Activated CD8-positive, alpha-beta memory T cell treated with anti-CD3 and anti-CD28 coated beads, Interleukin-2, amount 50 U/mL, for 48 hours (primary cell): ENCODE measurements around the gene BEAN1.

Source experiments
- DNase-seq: peaks from one replicate; pipeline ENCODE4 v3.0.0-alpha.2; 2020

The BEAN1 gene

DNA sequence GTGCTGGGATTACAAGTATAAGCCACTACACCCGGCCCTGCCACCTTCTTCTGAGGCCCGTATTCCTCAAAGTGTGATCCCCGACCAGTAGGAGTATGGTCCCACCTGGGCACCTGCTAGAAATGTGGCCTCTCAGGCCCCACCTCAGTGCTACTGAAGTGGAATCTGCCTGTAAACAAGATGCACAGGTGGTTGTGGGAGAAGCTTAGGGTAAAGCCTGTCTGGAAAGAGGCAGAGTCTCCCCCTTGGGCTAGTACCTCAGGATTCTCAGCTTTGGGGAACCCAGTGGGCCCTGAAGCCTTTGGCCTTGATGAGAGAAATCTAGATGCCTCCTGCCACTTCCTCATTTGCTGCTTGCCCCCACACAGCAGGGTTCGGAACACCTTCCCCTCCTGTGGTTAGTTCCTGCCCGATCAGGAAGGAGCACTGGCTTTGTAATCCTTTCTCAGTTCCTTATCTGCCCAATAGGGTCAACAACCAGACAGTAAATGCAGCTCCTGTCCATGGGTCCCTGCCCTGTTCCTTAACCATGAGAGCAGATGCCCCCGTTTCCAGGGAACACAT lies 97.6 kb downstream of the BEAN1 start:
- peak; percentile 60 for DNase-seq

- no peak for DNase-seq
Observed at GRCh38 chr16:66525396-66526180, 98.5 kb downstream of the BEAN1 start.

- no peak for DNase-seq
Observed at GRCh38 chr16:66528294-66528693, 101.2 kb downstream of the BEAN1 start.

DNA sequence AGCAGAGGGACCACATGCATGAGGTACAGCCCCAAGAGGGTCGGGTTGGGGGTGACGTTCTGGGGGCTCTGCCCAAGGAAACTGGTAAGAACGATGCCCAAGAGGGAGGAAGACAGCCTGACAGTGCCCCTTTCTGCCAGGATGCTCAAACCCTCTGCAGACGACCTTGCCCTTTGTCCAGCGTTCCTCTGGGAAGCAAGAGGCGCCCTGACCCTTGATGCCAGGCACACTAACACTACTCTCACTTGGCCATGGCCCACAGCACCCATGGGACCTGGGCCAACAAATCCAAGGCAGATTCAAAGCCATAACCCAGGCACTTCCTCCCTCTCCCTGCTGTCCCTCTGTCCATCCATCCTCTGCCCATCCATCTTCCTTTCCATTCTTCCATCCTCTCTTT lies 102.4 kb downstream of the BEAN1 start:
- no peak for DNase-seq
